ENCODE data around the gene KRTAP5-8.

GRCh38 chr11:71551711-71552110 lies 13.9 kb downstream of the KRTAP5-8 start:
- TF ChIP-seq POLR2A (IDR thresholded peaks at IDR 0.05; ENCODE audit: low read length) = no peak
- no peak for TF ChIP-seq GATA1 (IDR thresholded peaks at IDR 0.05; ENCODE audit: low read depth, low read length)
